DLD1 (cell line): ENCODE measurements around the gene ITSN2.
"Not testable (repeated sequence)": the region's sequence is repeated elsewhere in the genome, so short reads cannot be mapped to it uniquely, and the experiment has no call there.

Experiments
- in situ Hi-C: cut with HindIII; loops from 2 replicates; pipeline ENCODE4 v1.10.0; 2017; ENCODE audit warnings: low sequenced_read_pairs

Gene ITSN2

GRCh38 chr2:24360050-24360962, at the start of gene ITSN2:
Gene ITSN2 (minus strand): TSS chr2:24360536. CDS start chr2:24328082, 32,454 bp downstream.
- in situ Hi-C loops, result no loop called here

GRCh38 chr2:24409171-24409570, 48.8 kb upstream of the ITSN2 start:
- in situ Hi-C loops, result no loop called here

GRCh38 chr2:24408704-24409103, 48.4 kb upstream of the ITSN2 start:
- in situ Hi-C loops, result not testable (repeated sequence)

GRCh38 chr2:24404491-24404921, 44.2 kb upstream of the ITSN2 start:
- in situ Hi-C loops, result no loop called here

- in situ Hi-C loops, result no loop called here
Measured at GRCh38 chr2:24403832-24404212, 43.5 kb upstream of the ITSN2 start.

- in situ Hi-C loops, result no loop called here
Measured at GRCh38 chr2:24403168-24403831, 43.0 kb upstream of the ITSN2 start.

GRCh38 chr2:24402242-24403097, 42.1 kb upstream of the ITSN2 start:
- in situ Hi-C loops, result no loop called here

- in situ Hi-C loops, result no loop called here
Measured at GRCh38 chr2:24400207-24400907, 40.0 kb upstream of the ITSN2 start.

- in situ Hi-C loops, result loop anchor here (10.0 kb wide), 1 partner anchor 195 kb away; no protein-coding TSS in a partner anchor
Measured at GRCh38 chr2:24399434-24400206, 39.3 kb upstream of the ITSN2 start.

GRCh38 chr2:24394998-24395397, 34.7 kb upstream of the ITSN2 start:
- in situ Hi-C loops, result loop anchor here (10.0 kb wide), 1 partner anchor 190 kb away; no protein-coding TSS in a partner anchor

- in situ Hi-C loops, result loop anchor here (10.0 kb wide), 1 partner anchor 188 kb away; no protein-coding TSS in a partner anchor
Measured at GRCh38 chr2:24392542-24393059, 32.3 kb upstream of the ITSN2 start.

GRCh38 chr2:24385366-24385765, 25.0 kb upstream of the ITSN2 start:
- in situ Hi-C loops, result no loop called here

- in situ Hi-C loops, result no loop called here
Measured at GRCh38 chr2:24382363-24383073, 22.2 kb upstream of the ITSN2 start.

- in situ Hi-C loops, result no loop called here
Measured at GRCh38 chr2:24380820-24381219, 20.5 kb upstream of the ITSN2 start.

- in situ Hi-C loops, result no loop called here
Measured at GRCh38 chr2:24375349-24376087, 15.2 kb upstream of the ITSN2 start.

GRCh38 chr2:24374301-24374700, 14.0 kb upstream of the ITSN2 start:
- in situ Hi-C loops, result no loop called here

- in situ Hi-C loops, result no loop called here
Measured at GRCh38 chr2:24372033-24372432, 11.7 kb upstream of the ITSN2 start.

GRCh38 chr2:24365826-24366225, 5.5 kb upstream of the ITSN2 start:
- in situ Hi-C loops, result no loop called here
